Measurements from ENCODE around the gene TRPC4AP. TPM values are rescaled to one million over a fixed set of nuclear protein-coding genes. Genes with fewer than 3 reads are reported as not detected.
A peak's percentile ranks its signal among the peaks of the same experiment; 100 is the strongest.

Gene TRPC4AP
- total RNA-seq, 1 donor from 2014 or later, result 45.9 TPM

GRCh38 chr20:34986311-34987287 lies 106.0 kb downstream of the TRPC4AP start:
- DNase-seq, result no peak

DNA sequence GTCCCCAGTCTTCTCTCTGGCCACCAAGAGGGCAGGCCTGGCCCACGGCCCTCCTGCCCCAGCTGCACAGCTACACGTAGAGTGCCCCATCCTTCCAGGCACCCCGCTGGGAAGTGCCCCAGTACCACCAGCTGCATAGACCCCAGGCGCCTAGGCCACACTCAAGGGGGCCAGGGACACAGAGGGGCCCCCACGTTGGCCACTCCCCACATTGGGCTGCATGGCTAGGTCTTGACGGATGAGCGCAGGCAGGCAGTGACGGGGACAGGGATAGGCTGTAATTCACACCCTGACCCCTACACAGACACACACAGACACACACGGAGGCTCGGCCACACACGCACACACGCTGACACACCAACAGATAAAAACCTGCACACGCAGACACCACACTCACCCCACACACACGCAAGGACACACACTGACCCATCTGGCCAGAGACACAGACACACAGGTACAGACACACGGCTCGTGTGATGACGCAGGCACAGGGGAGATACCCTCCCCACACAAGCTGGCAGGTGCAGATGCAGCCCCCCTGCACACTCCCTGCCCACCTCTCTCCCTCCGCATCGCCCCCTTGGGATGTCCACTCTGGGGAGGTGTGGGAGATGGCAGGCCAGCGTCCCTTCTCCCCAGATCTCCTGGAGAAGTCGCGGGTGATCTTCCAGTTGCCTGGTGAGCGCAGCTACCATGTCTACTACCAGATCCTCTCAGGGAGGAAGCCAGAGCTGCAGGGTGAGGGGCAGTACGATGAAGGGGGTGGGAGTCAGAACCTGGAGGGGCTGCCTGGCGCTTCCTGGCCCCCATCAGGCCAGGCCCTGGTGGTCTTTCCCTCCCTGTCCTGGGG lies 106.9 kb downstream of the TRPC4AP start:
- DNase-seq, result no peak

DNA sequence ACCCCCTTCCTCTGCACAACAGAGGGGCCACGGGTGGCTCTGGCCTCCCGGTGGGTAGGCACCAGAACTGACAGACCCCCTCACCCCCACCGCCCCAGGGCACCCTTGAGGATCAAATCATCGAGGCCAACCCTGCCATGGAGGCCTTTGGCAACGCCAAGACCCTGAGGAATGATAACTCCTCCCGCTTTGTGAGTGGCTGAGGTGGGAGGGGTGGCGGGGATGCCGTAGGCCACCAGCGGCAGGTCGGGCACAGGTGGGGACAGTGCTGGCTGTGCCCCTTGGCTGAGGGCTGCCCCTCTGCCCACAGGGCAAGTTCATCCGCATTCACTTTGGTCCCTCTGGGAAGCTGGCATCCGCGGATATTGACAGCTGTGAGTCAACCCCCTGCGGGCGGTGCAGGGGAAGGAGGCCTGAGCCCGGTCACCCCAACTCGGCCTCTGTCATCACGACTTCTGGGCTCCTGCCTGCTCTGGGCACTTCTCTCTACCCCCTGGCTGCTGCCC lies 107.8 kb downstream of the TRPC4AP start:
- DNase-seq, result no peak

DNA sequence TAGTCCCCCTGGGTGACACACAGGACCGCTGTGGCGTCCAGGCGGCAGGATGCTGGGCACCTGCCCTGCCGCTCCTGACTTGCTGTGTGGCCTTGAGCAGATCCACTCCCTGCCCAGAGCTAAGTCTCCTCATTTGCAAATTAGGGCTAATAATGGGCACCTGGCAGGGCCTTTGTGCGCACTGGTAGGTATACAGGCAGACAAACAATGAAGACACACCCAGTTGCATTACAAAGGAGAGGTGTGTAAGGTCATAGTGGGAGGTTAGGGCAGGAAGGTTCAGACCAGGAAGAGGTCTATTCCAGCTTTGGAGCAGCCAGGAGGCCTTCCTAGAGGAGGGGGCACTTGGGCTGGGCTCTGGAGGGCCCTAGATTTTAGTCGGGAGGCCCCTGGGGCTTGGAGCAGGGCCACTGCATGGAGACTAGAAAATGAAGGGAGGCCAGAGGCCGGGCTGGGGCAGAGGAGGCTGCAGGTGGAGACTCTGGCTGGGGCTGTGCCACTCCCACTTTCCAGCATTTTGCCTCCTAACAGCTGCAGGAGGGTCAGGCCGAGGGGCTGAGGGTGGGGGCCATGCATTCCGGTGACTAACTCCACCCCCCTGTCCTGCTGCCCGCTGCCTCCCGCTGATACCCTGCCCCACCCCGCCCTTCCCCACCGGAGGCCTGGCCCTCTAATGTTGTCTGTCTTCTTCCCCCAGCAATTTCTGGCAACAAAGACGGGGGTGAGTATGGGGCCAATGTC lies 108.4 kb downstream of the TRPC4AP start:
- no peak for DNase-seq

- DNase-seq, result no peak
Measured at GRCh38 chr20:34983089-34983820, 109.4 kb downstream of the TRPC4AP start.

DNA sequence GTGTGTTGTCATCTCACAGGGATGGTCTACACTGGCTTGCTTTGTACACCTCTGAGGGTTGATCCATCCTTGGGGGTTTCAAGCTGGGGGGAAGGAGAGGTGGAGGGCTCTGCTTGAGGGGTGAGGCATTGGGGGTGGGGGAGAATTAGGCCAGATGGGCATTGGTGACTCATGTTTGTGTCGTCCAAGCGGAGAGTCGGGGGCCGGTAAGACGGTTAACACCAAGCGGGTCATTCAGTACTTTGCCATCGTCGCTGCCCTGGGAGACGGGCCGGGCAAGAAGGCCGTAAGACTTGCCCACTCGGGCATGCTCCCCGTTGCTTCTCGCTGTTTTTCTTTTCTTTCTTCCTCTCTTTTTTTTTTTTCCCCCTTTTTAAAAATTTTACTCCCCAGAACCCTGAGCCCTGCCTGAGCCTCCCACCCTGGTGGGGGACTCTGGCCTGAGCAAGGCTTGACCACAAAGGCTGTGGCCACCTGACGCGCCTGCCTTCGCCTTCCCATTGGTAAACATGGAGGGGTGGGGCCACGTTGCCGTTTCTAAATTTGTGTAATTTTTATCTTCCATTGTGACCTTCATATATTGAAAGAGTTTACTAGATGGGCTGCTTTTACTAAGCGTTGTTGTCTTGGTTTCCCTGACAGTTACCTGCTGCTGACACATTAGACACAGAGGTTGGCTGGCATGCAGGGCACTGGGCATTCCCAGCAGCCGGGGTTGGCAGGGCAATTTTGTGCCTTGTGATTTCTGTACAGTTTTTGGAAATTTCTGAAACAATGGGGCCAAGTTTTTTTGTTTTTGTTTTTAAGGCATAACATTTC lies 110.1 kb downstream of the TRPC4AP start:
- no peak for DNase-seq

DNA sequence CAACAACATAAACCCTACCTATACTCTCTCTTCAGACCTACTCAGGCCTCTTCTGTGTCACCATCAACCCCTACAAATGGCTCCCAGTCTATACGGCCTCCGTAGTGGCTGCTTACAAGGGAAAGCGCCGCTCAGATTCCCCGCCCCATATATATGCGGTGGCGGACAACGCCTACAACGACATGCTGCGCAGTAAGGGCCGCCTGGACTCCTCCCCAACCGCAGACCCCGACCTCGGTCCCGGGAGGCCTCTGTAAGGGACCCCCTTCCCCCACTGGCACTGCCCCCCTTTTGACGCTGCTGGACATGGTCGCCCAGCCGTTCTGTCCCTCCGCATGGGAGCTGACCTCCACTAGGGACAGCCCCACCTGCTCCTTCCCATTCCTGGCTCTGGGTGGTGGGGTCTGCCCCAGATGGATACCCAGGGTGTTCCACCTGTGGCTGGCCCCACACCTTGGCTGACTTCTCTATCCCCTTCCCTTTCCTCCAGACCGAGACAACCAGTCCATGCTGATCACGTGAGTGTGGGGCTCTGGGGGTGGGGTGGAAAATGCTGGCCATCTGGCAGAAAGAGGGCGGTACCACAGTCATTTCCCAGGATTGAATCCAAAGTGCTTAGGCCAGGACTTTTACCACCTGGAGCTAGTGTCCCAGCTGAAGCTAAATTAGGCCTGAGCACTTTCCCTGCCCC lies 111.9 kb downstream of the TRPC4AP start:
- DNase-seq, result no peak

- no peak for DNase-seq
Measured at GRCh38 chr20:34979366-34980153, 113.0 kb downstream of the TRPC4AP start.

GRCh38 chr20:34978092-34978744 lies 114.4 kb downstream of the TRPC4AP start:
- no peak for DNase-seq

DNA sequence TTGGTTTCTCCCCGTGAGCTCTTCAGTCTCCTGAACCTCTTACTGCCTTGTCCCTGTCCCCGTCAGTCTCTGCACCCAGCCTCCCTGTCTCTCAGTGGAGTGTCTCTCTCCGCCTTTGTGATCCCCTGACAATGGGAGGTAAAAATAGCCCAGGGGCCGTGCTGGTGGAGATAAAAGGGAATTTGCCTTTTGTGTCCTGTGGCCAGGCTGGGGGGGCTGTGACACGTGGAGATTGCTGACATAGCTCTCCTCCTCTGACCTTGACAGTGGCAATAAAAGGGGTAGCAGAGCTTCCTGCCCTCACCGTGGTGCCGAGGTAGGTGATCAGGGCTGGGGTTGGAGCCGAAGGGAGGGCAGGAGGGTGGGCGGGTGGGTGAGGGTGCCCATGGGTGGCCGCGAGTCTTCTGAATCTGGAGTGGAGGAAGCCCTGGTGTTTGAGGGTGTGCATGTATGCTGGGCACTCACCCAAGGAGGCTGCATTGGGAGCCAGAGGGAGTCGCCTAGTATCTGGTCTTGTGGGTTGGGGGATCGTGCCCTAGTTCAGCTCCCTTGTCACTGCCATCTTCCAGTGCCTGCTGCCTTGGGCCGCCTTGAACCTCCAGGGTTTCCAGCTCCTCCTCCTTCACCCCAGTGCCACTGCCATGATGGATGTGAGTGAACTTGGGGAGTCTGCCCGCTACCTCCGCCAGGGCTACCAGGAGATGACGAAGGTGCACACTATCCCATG lies 115.1 kb downstream of the TRPC4AP start:
- no peak for DNase-seq

DNA sequence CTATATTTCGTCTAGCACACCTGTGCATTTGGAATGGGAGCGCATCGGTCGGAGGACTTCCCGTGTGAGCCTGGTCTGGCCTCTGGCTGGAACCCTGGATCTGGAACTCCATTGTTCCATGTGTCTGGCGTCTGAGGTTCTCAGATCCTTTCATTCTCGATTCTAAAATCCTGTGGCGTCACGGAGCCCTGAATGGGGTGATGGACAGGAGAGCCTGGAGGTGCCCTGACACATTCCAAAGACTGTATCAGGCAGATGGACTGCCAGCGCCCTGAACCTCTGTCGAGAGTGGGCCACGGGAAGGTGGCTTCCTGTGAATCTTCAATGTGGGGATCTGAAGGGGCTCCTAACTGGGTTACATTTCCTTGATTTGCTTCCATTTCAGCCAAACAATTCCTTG lies 116.3 kb downstream of the TRPC4AP start:
- no peak for DNase-seq

DNA sequence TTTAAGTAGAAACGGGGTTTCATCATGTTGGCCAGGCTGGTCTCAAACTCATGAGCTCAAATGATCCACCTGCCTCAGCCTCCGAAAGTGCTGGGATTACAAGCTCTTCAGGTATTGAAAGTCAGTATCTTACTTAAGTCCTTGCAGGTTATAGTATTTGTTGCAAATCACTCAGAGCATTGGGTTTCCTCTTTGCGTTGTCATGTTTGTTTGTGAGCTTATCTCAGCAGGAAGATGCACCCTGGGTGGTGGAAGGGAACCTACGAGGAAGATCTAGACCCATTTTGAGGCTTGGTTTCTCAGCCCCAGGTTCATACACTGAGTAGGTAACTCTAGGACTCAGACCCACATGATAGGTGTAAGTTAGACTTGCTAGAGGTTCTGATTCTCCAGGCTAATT lies 118.4 kb downstream of the TRPC4AP start:
- DNase-seq, result no peak

DNA sequence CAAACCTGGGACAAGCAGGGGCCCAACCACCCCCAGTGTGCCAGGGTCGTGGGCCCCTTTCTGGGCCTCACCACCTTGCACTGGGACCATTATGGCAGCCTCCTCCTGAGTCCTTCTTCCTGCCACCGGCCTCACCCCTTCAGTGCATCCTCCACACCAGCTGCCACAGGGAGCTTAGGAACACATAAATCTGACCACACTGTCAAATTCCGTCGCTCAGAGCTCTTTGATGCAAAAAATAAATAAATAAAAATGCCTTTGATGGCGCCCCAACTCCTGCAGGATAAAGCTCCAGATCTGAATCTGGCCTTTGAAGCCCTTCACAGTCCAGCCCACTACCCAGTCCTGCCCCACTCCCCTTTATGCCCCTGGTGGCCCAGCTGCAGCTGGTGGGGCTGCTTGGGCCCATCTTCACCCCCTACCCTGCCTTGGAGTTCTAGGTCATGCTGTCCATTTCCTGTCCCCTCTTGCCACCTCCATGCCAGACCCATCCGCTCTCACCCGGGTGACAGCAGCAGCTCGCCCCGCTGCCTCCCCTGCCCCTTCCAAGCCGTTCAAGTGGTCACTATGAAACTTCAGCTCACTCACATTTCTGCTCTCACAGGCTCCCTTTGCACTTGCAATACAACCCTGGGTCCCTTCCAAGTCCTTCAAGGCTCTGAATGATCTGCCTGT lies 120.9 kb downstream of the TRPC4AP start:
- no peak for DNase-seq

GRCh38 chr20:34970846-34971560 lies 121.6 kb downstream of the TRPC4AP start:
- no peak for DNase-seq

DNA sequence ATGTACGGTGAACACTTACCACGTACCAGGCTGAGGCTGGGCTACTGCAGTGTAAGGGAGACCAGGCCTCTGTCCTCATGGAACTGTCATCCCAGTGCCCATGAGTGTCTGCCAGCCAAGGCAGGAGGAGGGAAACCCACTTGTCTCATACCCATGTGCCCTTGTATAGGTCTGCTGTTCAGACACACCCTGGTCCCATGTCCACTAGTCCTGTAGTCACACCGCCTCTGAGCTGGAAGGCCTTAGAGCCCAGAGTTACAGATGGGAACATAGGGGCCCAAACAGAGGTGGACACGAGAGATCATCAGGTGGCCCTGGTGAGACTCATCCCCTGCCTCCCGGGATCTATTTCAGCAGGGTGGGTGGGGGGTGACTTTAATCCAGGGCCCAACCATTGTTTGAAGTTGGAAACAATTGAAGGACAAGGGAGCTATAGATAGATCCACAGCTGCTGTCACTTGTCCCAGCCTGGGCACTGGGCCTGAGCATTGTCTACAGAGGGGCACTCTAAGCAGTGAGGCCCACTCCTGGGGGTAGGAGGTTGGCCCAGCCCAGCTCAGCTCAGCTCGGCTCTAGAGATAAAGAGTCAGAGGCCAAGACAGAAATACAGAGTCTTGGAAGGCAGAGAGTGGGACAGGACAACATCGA lies 122.3 kb downstream of the TRPC4AP start:
- DNase-seq, result peak; percentile 38

Data from occipital lobe (tissue), 2 donors.